Liver (tissue), 3 donors: ENCODE results near the gene FCGBP.
"Not testable (repeated sequence)": the region's sequence is repeated elsewhere in the genome, so short reads cannot be mapped to it uniquely, and the experiment has no call there.

Experiments used
- FOXA1 ChIP-seq: IDR thresholded peaks from 2 replicates; pipeline ENCODE4 v1.6.1; 2016; ENCODE audit warnings: antibody characterized with exemption
- JUND ChIP-seq, 2 donors: IDR thresholded peaks; 2 replicates each; pipeline ENCODE4 v1.6.1; 2016; ENCODE audit warnings: antibody characterized with exemption in 2 of 2
- RAD21 ChIP-seq, 2 donors: IDR thresholded peaks; 2 replicates each; pipeline ENCODE4 v1.6.1; 2016; ENCODE audit warnings: antibody characterized with exemption in 2 of 2, mild to moderate bottlenecking in 2 of 2
- TAF1 ChIP-seq: conservative IDR thresholded peaks from 2 replicates; pipeline ENCODE4 v1.6.1; 2016; ENCODE audit warnings: antibody characterized with exemption, mild to moderate bottlenecking
- YY1 ChIP-seq: IDR thresholded peaks from 2 replicates; pipeline ENCODE4 v1.6.1; 2016; ENCODE audit warnings: antibody characterized with exemption, mild to moderate bottlenecking
- TF ChIP-seq, protein P1 (sequence below): fragments of 150-350 bp; IDR thresholded peaks from 2 replicates; pipeline ENCODE4 v1.5.1; 2017; ENCODE audit warnings: improper control_type of control experiment, low read depth, low read length; ENCODE audit not compliant: missing input control
- TF ChIP-seq, protein P2 (sequence below): IDR thresholded peaks from 2 replicates; pipeline ENCODE4 v1.6.1; 2016; ENCODE audit warnings: antibody characterized with exemption
- donor health status: healthy.
- donor health status: healthy.

DNA sequence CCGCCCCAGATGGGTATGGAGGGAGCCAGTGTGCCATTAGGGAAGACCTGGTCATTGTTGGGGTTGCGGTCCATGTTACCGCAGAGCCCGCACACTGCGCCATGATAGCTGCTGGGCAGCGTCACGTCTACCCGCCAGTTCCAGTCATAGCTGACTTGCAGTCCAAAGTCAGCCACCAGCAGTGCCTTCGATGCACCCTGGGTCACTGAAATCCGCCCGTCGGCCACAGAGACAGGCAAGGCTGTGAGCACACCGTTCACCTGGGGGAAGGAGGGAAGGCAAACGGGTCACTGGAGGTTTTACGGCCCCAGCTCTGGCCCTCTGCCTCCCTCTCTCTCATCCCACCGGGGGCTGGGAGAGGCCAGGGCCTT, 40.2 kb downstream of the FCGBP start:
- TF ChIP-seq, protein P1, sequence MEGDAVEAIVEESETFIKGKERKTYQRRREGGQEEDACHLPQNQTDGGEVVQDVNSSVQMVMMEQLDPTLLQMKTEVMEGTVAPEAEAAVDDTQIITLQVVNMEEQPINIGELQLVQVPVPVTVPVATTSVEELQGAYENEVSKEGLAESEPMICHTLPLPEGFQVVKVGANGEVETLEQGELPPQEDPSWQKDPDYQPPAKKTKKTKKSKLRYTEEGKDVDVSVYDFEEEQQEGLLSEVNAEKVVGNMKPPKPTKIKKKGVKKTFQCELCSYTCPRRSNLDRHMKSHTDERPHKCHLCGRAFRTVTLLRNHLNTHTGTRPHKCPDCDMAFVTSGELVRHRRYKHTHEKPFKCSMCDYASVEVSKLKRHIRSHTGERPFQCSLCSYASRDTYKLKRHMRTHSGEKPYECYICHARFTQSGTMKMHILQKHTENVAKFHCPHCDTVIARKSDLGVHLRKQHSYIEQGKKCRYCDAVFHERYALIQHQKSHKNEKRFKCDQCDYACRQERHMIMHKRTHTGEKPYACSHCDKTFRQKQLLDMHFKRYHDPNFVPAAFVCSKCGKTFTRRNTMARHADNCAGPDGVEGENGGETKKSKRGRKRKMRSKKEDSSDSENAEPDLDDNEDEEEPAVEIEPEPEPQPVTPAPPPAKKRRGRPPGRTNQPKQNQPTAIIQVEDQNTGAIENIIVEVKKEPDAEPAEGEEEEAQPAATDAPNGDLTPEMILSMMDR, result not testable (repeated sequence)
- TF ChIP-seq JUND (IDR thresholded peaks at IDR 0.05); FOXA1; RAD21 (IDR thresholded peaks at IDR 0.05); YY1; TAF1: not testable (repeated sequence)
- TF ChIP-seq, protein P2, sequence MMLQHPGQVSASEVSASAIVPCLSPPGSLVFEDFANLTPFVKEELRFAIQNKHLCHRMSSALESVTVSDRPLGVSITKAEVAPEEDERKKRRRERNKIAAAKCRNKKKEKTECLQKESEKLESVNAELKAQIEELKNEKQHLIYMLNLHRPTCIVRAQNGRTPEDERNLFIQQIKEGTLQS, result not testable (repeated sequence)
